GM21723 (cell line): Measurements from ENCODE around the gene CPEB3.
A peak's percentile ranks its signal among the peaks of the same experiment; 100 is the strongest.
"Not testable (repeated sequence)": the region's sequence is repeated elsewhere in the genome, so short reads cannot be mapped to it uniquely, and the experiment has no call there.

Source experiments
- ATAC-seq: cut with Tn5 transposase; IDR thresholded peaks from one replicate; pipeline ENCODE4 v1.9.1; 2021; ENCODE audit warnings: mild to moderate bottlenecking, moderate library complexity; ENCODE audit not compliant: unreplicated experiment

The CPEB3 gene

DNA sequence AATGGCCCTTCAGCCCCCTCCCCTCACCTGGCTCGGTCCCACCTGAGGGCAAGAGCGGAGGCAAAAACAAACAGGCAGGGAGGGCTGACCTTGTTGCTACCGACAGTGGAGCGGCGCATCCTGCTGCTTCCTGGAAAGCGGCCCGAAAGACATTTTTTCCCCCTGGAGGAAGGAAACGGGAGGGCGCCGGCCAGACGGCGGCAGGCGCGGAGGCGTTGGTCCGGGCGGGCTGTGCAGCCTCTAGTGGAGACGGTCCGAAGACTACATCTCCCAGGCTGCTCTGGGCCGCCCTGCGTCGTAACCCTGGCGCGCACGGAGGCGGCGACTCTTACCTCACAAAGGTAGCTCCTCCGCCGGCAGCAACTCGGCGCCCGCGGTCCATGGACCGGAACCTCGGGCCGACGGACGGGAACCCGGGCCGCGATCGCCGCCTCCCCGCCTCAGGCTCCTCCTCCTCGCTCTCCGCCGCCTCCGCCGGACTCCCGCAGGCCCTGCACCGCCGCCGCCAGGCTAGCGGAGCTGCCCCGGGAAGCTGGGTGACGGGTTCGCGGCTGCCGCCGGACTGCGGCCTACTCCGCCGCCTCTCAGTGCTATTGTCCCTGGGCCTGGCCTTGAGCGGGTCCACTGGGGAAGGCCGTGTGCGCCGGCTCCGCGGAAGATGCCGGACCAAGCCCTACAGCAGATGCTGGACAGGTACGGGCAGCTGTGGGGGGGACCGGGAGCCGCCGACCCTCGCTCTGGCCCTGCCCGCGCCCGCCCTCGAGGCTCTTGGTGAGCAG is at the start of gene CPEB3, which contains the start of gene MARCHF5:
TSS of gene CPEB3 (minus strand) at position 242 of the 779 bp plus-strand sequence. CDS start 50,728 bp downstream, outside the sequence.
TSS of gene MARCHF5 (plus strand) at position 331 of the 779 bp plus-strand sequence. CDS start at position 659, 328 bp downstream.
- ATAC-seq, result peak; percentile 98

DNA sequence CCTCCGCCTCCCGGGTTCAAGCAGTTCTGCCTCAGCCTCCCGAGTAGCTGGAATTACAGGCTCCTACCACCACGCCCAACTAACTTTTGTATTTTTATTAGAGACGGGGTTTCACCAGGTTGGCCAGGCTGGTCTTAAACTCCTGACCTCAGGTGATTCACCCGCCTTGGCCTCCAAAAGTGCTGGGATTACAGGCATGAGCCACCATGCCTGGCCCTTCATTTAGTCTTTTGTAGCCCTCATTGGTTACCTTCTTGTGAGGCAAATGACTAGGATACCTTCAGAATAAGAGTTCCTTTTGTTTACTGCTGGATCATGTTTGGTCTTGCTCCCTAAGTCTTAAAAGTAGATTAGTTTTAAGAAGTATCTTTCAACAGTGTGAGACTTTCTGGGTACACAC is 39.0 kb upstream of the CPEB3 start:
- not testable (repeated sequence) for ATAC-seq

DNA sequence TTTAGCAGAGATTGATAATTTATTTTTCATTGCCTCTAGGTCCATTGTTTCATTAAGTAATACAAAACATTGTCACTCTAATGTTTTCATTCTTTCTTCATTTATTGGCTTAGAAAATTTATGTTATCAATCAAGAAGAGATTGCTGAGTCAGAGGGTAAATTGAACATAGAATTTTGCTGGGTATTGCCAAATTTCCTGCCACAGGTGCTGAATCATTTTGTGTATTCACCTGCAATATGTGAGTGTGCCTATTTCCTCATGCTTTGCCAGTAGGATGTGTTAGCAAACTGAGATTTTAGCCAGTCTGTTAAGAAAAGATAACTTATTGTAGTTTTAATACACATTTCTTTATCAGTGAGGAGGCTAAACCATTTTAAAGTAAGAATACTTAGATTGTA is 38.1 kb upstream of the CPEB3 start:
- ATAC-seq, result no peak

DNA sequence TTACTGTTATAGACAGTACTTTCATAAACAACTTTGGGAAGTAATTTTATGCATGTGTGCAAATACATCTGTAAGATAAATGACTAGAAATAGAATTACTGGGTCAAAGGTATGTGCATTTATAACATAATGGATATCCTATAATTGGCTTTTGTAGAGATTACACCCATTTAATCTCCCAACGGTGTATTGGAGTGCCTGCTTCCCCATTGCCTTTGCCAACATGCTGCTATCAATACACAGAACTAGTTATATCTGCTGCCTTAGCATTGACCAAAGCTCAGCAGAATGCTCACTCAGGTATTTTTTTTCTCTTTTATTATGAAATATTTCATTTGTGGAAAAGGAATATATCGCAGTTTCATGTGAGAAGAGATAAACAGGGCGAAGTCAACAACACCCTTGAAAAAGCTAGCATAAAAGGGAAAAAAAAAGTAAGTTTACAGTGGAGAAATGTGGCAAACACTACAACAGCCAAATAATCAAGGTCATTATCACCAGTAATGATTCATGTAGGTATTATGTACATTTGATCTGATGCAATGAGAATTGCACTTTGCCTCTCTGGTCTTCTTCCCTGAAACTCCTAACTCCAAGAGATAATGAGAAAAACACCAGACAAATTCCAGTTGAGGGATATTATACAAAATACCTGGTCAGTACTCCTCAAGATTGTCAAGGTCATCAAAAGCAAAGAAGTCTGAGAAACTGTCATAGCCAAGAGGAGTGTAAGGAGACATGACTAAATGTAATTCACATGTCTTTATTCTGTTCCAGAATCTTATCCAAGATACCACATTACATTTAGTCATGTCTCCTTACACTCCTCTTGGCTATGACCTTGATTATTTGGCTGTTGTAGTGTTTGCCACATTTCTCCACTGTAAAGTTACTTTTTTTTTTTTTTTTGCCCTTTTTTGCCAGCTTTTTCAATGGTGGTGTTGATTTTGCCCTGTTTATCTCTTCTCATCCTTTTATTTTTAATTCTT is 36.9 kb upstream of the CPEB3 start:
- ATAC-seq, result no peak

DNA sequence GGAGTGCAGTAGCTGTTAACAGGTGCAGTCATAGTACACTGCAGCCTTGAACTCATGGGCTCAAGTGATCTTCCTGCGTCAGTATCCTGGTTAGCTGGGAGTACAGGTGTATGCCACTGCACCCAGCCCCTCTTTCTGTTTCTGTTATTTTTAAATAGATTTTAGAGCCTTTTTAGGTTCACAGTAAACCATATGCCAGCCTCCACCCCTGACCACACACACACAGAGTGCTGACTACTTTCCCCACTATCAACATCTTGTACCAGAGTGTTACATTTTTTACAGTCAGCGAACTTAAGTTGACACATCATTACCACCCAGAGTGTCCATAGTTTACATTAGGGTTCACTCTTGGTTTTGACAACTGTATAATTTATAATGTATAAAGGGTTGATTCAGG is 32.2 kb upstream of the CPEB3 start:
- ATAC-seq, result no peak

DNA sequence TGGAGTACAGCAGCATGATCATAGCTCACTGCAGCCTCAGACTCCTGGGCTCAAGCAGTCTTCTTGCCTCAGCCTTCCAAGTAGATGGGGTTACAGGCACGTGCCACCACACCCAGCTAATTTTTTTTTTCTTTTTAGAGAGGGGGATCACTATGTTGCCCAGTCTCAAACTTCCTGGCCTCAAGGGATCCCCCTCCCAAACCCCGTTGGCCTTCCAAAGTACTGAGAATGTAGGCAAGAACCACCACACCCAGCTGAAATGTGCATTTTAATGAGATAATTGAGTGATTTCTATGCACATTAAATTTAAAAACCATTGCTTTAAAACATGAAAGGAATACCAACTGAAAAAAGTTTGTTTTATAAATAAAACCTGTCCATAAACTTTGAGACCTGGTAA is 25.7 kb upstream of the CPEB3 start:
- no peak for ATAC-seq

DNA sequence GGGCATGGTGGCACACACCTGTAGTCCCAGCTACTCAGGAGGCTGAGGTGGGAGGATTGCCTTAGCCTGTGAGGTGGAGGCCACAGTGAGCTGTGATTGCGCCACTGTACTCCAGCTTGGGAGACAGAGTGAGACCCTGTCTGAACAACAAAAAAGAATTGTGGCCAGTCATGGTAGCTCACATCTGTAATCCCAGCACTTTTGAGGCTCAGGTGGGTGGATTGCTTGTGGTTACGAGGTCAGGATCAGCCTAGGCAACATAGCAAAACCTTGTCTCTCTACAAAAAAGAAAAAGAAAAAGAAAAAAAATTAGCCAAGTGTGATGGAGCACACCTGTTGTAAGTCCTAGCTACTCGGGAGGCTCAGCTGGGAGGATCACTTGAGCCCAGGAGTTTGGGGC is 22.9 kb upstream of the CPEB3 start:
- no peak for ATAC-seq

DNA sequence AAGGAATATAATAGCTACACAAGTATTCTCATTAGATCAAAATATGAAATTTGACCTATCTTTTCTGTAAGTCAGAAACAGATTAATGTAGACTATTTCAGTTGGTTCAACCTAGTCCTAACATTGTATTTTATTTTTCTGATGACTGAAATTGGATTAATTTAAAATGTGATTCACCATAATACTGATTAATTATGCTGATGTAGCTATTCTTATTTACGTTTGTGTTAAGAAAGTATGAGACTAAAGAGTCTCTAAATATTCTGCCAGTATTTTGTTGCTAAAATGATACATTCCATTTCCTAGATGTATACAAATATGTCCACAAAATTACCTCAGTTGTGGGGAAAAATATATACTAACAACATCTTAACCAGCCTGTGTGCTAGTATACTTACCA is 18.4 kb upstream of the CPEB3 start:
- no peak for ATAC-seq

DNA sequence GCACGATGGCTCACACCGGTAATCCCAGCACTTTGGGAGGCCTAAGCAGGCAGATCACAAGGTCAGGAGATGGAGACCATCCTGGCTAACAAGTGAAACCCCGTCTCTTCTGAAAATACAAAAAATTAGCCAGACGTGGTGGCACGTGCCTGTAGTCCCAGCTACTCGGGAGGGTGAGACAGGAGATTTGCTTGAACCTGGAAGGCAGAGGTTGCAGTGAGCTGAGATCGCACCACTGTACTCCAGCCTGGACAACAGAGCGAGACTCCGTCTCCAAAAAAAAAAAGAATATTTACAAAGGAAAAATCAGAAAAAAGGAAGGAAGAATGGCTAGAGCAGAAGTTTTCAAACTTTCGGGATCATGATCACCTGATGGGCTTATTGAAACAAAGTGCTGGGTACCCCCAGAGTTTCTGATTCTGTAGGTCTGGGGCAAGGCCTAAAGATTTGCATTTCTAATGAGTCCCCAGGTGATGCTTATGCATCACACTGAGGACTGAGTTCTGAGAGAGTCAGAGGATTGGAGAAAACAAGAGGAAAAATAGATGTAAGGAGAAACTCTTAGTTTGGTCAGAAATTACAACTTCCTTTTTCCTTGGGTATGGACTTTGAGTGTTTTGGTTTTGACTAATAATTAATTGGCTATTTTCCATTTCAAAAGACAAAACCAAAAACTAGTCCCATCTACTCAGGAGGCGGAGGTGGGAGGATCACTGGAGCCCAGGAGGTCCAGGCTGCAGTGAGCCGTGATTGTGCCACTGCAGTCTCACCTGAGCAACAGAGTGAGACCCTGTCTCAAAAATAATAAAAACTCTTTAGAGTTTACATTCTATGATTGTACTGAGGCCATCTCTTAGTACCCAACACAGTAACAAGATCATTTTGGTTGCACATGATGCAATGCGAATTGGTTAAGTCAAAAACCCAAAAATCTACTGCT is 14.5 kb upstream of the CPEB3 start:
- no peak for ATAC-seq

DNA sequence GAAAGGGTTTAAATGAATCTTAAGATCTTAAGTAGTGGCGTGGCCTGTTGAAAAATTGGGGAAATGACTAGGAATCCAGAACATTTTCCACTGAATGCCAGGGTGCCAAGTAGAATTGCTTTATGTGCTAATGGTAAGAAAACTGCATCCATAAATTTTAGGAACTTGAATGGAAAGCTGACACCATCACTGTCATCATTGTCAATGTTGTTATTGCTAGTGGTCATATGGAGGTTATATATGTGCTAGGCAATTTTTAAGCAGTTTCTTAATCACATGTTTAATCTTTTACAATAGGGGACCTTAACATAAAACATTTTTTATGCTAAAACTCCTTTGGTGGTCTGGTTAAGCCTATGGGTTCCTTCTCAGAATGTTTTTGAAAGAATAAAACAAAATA is 13.2 kb upstream of the CPEB3 start:
- no peak for ATAC-seq

DNA sequence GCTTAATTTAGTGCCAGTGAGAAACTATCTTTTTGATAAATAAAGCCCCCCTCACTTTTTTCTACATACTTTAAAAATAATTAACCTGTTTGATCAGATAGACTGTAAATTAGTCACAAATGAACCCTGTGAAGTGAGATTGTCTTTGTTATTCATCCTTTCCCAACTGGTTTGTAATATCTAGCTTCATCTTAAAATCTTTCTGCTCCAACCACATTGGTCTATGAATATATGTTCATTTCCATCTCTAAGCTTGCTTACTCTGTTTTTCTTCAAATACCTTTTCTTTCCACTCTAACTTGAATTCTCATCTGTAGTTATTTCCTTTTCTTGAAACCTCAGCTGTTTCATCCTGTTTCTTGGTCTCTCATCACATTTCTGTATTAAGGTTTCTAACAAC is 12.2 kb upstream of the CPEB3 start:
- no peak for ATAC-seq

DNA sequence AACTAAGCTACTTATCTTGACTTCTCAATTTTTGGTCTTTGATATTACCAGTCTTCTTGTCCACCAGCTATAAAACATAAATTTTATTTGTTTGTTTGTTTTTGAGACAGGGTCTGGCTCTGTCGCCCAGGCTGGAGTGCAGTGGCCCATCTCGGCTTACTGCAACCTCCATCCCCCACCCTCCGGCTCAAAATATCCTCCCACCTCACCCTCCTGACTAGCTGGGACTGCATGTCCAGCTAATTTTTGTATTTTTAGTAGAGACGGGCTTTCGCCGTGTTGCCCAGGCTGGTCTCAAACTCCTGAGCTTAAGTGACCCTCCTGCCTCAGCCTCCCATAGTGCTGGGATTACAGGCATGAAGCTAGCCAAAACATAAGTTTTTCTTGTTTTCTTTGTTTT is 7.6 kb upstream of the CPEB3 start:
- ATAC-seq, result no peak

DNA sequence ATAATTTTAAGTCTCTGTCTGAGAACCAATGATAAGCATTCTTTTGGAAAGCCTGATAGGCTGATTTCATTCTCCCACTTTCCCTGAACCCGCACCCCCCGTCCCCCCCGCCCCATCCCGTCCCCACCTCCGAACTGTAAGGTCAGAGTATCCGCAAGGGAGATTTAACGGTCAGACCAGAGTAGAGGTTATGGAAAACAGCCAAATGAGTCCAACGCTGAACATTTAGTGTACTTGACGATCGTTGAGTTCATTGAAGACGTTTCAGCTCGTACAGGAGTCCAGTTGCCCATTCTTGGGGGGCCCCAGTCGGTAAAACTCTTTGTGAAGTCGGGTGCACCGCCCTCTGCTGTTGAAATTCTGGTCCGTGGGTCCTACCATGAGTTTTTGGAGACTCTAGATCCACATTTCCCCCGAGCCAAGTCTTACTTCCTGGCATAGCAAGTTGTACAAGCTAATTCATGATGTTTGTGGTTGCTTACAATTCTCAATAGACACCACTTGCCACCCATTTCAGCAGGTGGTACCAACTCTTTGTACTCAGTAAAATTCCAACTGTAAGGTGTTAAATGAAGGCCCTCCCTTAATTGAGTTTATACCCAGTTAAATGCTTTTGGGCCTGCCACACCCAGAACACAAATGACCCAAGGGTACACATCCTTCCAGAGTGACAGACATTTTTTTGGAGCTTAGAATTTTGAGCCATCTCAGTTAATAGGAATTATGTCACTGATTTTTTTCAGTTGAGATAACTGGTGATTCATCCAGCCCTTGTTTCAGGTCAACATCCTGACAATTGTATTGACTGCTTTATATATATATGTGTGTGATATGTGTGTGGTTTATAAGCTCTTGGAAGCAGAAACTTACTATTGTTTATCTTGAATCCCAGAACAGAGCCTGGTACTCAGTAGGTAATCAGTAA is 1.3 kb upstream of the CPEB3 start:
- no peak for ATAC-seq

DNA sequence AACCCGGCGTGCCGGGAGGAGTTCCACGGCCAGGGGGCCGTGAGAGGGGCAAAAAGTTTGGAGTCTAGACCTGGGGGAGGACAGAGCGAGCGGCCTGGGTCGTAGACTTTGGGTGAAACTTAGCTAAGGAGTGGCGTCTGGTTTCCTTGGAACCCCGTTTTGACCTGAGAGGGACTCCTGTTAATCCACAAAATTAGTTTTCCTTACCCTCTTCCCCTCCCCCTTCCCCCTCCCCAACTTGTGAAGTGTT is 663 bp upstream of the CPEB3 start:
- no peak for ATAC-seq

DNA sequence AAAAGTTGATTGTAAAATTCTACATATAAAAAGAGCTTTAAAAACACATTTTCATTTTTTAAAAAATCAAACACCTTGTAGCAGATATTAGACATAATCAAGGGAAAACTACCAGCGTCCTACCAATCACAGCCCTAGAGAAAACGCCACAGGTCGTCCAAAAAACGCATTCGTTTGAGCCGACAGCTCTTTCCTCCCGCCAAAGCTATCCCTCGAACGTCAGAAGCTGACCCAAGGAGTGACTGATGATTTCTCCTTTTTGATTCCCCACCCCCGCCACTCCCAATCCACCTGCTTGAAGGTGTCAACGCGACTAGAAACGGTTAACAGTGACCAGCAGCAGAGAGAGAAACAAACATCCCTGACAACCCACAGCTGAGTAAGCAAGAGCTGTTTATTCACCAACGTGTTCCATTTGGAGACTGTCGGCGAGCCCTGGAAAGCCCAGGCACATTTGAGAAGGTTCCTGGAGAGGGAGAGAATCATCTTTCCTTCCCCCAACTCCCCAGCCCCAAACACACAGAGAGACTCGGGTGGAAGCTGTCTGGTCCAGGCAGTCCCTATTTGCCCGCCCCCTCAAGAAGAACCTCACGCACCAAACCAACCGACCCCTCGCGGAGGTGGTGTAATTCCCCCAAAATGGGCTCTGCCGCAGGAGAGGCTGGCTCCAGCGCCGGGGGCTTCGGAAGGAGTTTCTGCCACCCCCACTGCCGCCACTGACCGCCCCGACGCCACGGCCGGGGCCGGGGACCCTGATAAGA is 622 bp downstream of the CPEB3 start:
- peak; percentile 24 for ATAC-seq

DNA sequence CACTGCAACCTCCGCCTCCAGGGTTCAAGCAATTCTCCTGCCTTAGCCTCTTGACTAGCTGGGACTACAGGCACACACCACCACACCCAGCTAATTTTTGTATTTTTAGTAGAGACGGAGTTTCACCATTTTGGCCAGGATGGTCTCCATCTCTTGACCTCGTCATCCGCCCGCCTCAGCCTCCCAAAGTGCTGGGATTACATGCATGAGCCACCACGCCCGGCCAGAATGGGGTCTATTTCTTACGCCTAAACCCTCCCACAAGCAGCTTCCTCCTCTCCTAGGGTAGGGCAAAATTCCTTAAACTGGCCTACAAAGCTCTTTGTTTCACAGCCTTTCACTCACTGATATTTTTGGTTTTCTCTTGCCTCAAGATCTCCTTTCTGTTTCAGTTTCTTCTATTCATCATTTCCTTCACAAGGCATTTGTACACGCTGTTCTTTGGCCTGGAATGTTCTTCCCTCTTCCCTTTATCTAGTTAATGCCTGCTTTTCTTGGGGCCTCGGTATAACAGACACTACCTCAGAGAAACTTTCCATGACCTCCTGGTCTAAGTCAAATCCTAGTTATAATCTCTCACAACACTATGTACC is 6.7 kb downstream of the CPEB3 start:
- ATAC-seq, result no peak

DNA sequence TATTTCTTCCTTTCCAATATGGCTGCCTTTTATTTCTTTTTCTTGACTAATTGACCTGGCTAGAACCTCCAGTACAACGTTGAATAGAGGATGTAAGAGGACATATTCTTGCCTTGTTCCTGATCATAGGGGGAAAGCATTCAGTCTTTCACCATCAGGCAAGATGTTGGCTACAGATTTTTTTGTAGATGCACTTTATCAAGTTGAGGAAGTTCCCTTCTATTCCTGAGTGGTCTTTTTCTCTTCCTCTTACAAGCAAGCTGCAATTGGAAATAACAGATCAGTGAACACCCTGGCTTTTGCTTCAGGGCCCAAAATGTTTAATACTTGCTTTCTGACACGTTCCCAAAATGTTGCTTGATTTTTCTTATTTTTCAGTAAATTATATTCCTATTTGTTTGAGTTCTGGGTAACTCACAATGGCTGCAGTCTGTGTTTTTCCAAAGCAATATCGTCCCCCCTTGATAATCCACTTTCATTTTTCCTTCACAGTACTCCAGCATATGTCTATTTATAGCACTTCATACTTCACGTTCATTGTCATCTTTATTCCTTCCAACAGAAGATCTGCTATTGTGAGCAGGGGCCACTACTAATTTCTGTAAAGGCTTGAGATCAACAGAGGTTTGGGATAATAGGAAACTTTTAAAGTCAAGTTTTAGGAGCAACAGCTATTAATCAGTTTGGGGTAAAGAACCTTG is 11.7 kb downstream of the CPEB3 start:
- no peak for ATAC-seq

DNA sequence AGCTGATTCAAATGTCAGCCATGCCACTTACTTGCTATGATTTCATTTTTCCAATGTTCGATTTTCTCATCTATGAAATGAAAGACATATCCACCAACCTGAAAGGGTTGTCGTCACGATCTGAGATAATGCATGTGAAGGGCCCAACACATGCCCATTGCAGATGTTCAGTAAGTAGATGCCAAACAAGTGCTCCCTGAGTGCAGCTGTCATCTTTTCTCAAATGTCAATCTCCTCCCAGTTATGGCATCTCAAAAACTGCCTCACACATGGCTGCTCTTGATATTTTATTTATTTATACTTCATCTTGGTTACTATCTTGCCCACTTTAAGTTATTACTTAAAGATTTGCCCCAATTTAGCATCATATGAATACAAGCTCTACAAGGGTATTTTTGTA is 16.8 kb downstream of the CPEB3 start:
- no peak for ATAC-seq
